ENCODE results near the gene ABCA1. TPM values are rescaled to one million over a fixed set of nuclear protein-coding genes. Genes with fewer than 3 reads are reported as not detected.

Gene ABCA1
- polyA plus RNA-seq, 1 donor (not counting 4 experiments of a cell fraction or from before 2014, with no cell fraction given): 23.0 TPM

- DNase-seq (ENCODE audit: low read depth, low spot score) (no peak), FAIRE-seq (no peak)
- Histone ChIP-seq H3K27ac (ENCODE audit: control insufficient read depth, insufficient read depth, low read length) (no peak overlapping the region), H3K9me1 (ENCODE audit: control insufficient read depth, extremely low read depth, insufficient read depth, low read length) (no peaks in the 10 kb centered on the region), H3K9me3 (ENCODE audit: control insufficient read depth, low read depth, low read length) (no peaks in the 10 kb centered on the region), H2AFZ (ENCODE audit: control insufficient read depth, low read length) (no peak overlapping the region), H3K36me3 (ENCODE audit: control insufficient read depth in 2 of 2, extremely low read depth in 1 of 2, insufficient read depth in 2 of 2, low read length in 2 of 2) (no peaks in the 10 kb centered on the region), H3K27me3 (ENCODE audit: control insufficient read depth, extremely low read depth, insufficient read depth, low read length) (no peaks in the 10 kb centered on the region), H3K4me1 (ENCODE audit: control insufficient read depth, extremely low read depth, insufficient read depth, low read length) (peaks cover 7% of the 10 kb centered on the region), H3K4me3 (ENCODE audit: control insufficient read depth in 2 of 3, extremely low read depth in 1 of 3, insufficient read depth in 2 of 3, low read depth in 1 of 3, low read length in 3 of 3) (no peak overlapping the region), H4K20me1 (ENCODE audit: control insufficient read depth, extremely low read depth, insufficient read depth, low read length) (no peaks in the 10 kb centered on the region), H3K79me2 (ENCODE audit: control insufficient read depth, insufficient read depth, low read length) (no peaks in the 10 kb centered on the region), H3K4me2 (ENCODE audit: control insufficient read depth, extremely low read depth, insufficient read depth, low read depth, low read length) (no peak overlapping the region), H3K9ac (ENCODE audit: control insufficient read depth, extremely low read depth, insufficient read depth, low read length) (no peak overlapping the region)
- TF ChIP-seq EZH2 (IDR thresholded peaks at IDR 0.05; ENCODE audit: low read length) (no peak), CTCF (optimal IDR thresholded peaks at IDR 0.05 in 1 of 3, IDR thresholded peaks at IDR 0.05 in 1 of 3, conservative IDR thresholded peaks at IDR 0.05 in 1 of 3; ENCODE audit: extremely low read depth in 1 of 3, insufficient read depth in 2 of 3, low read length in 3 of 3) (no peak)
- dilution Hi-C loops (cut with MboI; ENCODE audit: extremely low pct_ligation_motif_present, low sequenced_read_pairs): no loop called here
Observed at GRCh38 chr9:104774831-104775573, 153.0 kb downstream of the ABCA1 start.

DNA sequence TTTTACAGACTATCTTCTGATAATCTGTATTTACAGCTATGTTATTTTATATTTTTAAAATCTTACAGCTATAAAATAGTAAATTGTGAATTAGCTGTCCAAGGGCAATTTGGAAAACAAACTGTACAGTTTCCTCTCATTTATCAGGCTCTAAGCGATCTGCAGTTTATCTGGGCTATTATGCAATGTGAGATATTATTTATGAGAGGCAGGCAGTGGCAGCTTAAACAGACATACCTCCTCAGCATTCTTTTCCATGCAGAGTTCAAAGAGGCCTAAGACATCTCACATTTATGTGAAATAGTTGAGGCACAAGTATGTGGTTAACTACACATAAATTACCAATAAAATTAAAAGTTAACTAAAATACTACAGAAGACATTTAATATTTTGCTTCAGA lies 153.8 kb downstream of the ABCA1 start:
- H3K27me3 ChIP-seq (ENCODE audit: control insufficient read depth, extremely low read depth, insufficient read depth, low read length): no peaks in the 10 kb centered on the region
- no peaks in the 10 kb centered on the region for H3K36me3 ChIP-seq (ENCODE audit: control insufficient read depth in 2 of 2, extremely low read depth in 1 of 2, insufficient read depth in 2 of 2, low read length in 2 of 2)
- dilution Hi-C loops (cut with MboI; ENCODE audit: extremely low pct_ligation_motif_present, low sequenced_read_pairs): no loop called here
- no peak overlapping the region for H2AFZ ChIP-seq (ENCODE audit: control insufficient read depth, low read length)
- no peak overlapping the region for H3K27ac ChIP-seq (ENCODE audit: control insufficient read depth, insufficient read depth, low read length)
- H3K9me1 ChIP-seq (ENCODE audit: control insufficient read depth, extremely low read depth, insufficient read depth, low read length): no peaks in the 10 kb centered on the region
- H3K4me2 ChIP-seq (ENCODE audit: control insufficient read depth, extremely low read depth, insufficient read depth, low read depth, low read length): no peak overlapping the region
- FAIRE-seq (no peak), DNase-seq (ENCODE audit: low read depth, low spot score) (no peak)
- H3K9me3 ChIP-seq (ENCODE audit: control insufficient read depth, low read depth, low read length): no peaks in the 10 kb centered on the region
- H3K4me3 ChIP-seq (ENCODE audit: control insufficient read depth in 2 of 3, extremely low read depth in 1 of 3, insufficient read depth in 2 of 3, low read depth in 1 of 3, low read length in 3 of 3): no peak overlapping the region
- no peaks in the 10 kb centered on the region for H3K79me2 ChIP-seq (ENCODE audit: control insufficient read depth, insufficient read depth, low read length)
- no peaks in the 10 kb centered on the region for H4K20me1 ChIP-seq (ENCODE audit: control insufficient read depth, extremely low read depth, insufficient read depth, low read length)
- no peak overlapping the region for H3K9ac ChIP-seq (ENCODE audit: control insufficient read depth, extremely low read depth, insufficient read depth, low read length)
- H3K4me1 ChIP-seq (ENCODE audit: control insufficient read depth, extremely low read depth, insufficient read depth, low read length): peaks cover 7% of the 10 kb centered on the region
- TF ChIP-seq EZH2 (IDR thresholded peaks at IDR 0.05; ENCODE audit: low read length) (no peak), CTCF (optimal IDR thresholded peaks at IDR 0.05 in 1 of 3, IDR thresholded peaks at IDR 0.05 in 1 of 3, conservative IDR thresholded peaks at IDR 0.05 in 1 of 3; ENCODE audit: extremely low read depth in 1 of 3, insufficient read depth in 2 of 3, low read length in 3 of 3) (no peak)

All from keratinocyte (primary cell).